Fibroblast of lung (primary cell): ENCODE measurements around the gene DDX39B. TPM values are rescaled to one million over a fixed set of nuclear protein-coding genes. Genes with fewer than 3 reads are reported as not detected.
"Not testable (repeated sequence)": the region's sequence is repeated elsewhere in the genome, so short reads cannot be mapped to it uniquely, and the experiment has no call there.

Source experiments
- DNase-seq, 2 donors: peaks; one replicate each; pipeline versions ENCODE4 v3.0.0 to v3.0.0-alpha.2; 2010; ENCODE audit warnings: low read depth in 2 of 2
- H2AFZ ChIP-seq: 2 replicates; pipeline ENCODE4 v1.5.1; 2012; ENCODE audit warnings: low read length, control low read depth, inconsistent platforms
- H3K27ac ChIP-seq: 2 replicates; pipeline ENCODE4 v1.5.1; 2011; ENCODE audit warnings: low read length, control low read depth; ENCODE audit not compliant: insufficient read depth
- H3K27me3 ChIP-seq: 2 replicates; pipeline ENCODE4 v1.5.1; 2011; ENCODE audit warnings: mild to moderate bottlenecking, low read length; ENCODE audit not compliant: control insufficient read depth, insufficient read depth
- H3K36me3 ChIP-seq: 2 replicates; pipeline ENCODE4 v1.5.1; 2011; ENCODE audit warnings: low read length; ENCODE audit not compliant: control insufficient read depth, insufficient read depth
- H3K4me1 ChIP-seq: 2 replicates; pipeline ENCODE4 v1.5.1; 2011; ENCODE audit warnings: low read length; ENCODE audit not compliant: control insufficient read depth, insufficient read depth; ENCODE audit errors: extremely low read depth
- H3K4me2 ChIP-seq: 2 replicates; pipeline ENCODE4 v1.5.1; 2011; ENCODE audit warnings: low read length, control low read depth; ENCODE audit not compliant: insufficient read depth; ENCODE audit errors: extremely low read depth
- H3K4me3 ChIP-seq, 4 experiments: fragments of 200-600 bp in 1 of 4; sonication (generic) in 1 of 4; replicated peaks in 1 of 4; 2 replicates each; pipeline ENCODE4 v1.5.1; 2011 to 2016; ENCODE audit warnings: low read length in 4 of 4, low read depth in 3 of 4, mild to moderate bottlenecking in 3 of 4, control low read depth in 2 of 4, inconsistent platforms in 1 of 4, mixed read lengths in 1 of 4; ENCODE audit not compliant: insufficient read depth in 1 of 4; ENCODE audit errors: control extremely low read depth in 1 of 4
- H3K79me2 ChIP-seq: 2 replicates; pipeline ENCODE4 v1.5.1; 2012; ENCODE audit warnings: mild to moderate bottlenecking, low read length, inconsistent platforms; ENCODE audit not compliant: control insufficient read depth, insufficient read depth
- H3K9ac ChIP-seq: 2 replicates; pipeline ENCODE4 v1.5.1; 2011; ENCODE audit warnings: mild to moderate bottlenecking, low read length, control low read depth; ENCODE audit not compliant: insufficient read depth
- H3K9me3 ChIP-seq: 2 replicates; pipeline ENCODE4 v1.5.1; 2012; ENCODE audit warnings: low read depth, low read length; ENCODE audit not compliant: control insufficient read depth, insufficient read depth
- H4K20me1 ChIP-seq: 2 replicates; pipeline ENCODE4 v1.5.1; 2011; ENCODE audit warnings: low read length; ENCODE audit not compliant: control insufficient read depth, insufficient read depth; ENCODE audit errors: extremely low read depth
- CTCF ChIP-seq, 2 donors: IDR thresholded peaks in 1 of 2; conservative IDR thresholded peaks in 1 of 2; 1 replicate in 1 of 2; 2 replicates in 1 of 2; pipeline ENCODE4 v1.5.1; 2011 to 2012; ENCODE audit warnings: low read length in 2 of 2, control low read depth in 1 of 2, inconsistent platforms in 1 of 2, low read depth in 1 of 2, mild to moderate bottlenecking in 1 of 2
- EZH2 ChIP-seq: IDR thresholded peaks from 2 replicates; pipeline ENCODE4 v1.5.1; 2012; ENCODE audit warnings: low read length, control low read depth, mild to moderate bottlenecking; ENCODE audit errors: missing control alignments
- polyA plus RNA-seq, 2 donors: library from polyadenylated mRNA; depleted of rRNA in 1 of 2; stranded (reverse) in 1 of 2; unstranded in 1 of 2; fragments of >200 nt; gene quantifications; 2 replicates each; pipeline ENCODE4 v1.2.1, GENCODE V29; 2011 to 2012; ENCODE audit warnings: missing spikeins in 1 of 2
- total RNA-seq: library from RNA; depleted of rRNA; stranded (reverse); fragments of >200 nt; gene quantifications from 2 replicates; pipeline ENCODE4 v1.2.1, GENCODE V29; 2014

Gene DDX39B
- total and polyA plus RNA-seq, 2 donors (not counting 1 experiment from before 2014, with no cell fraction given): 323 to 370 TPM

DNA sequence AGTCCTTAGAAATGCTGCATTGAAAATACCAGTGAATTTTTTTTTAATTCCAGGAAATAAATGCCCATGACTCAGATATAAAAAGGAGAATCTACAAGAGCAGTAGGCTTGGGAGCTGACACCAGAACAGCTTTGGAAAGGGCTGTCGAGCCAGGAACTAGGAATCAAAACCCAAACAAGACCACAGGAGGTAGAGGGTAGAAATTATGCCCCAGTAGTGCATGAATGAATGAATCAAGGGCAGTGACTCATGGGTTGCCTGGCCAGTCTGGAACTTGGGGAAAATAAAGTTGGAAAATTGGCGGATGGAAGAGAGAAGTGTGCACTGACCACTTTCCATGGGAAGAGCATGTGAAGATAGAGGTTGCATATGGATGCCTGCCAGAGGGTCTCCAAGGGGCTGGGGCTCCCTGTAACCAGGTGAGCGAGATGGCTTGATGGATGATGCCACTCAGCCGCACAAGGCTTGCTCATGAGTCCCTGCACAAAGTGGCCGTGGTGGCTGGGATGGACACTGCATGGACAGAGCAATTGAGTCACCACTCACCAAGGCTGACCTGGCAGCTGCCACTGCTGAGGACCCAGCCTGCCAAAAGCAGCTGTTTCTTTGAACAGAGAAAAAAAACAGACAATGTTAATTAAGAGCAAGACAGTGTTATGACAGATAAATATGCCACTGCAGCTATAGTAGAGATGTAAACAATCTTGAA lies 28.2 kb downstream of the DDX39B start:
- Histone ChIP-seq H3K36me3 (peaks cover 12% of the 10 kb centered on the region), H3K4me3 (no peak overlapping the region), H2AFZ (no peak overlapping the region), H3K9me3 (no peaks in the 10 kb centered on the region), H3K9ac (no peak overlapping the region), H3K4me1 (peaks cover 15% of the 10 kb centered on the region), H3K27me3 (no peaks in the 10 kb centered on the region), H3K4me2 (no peak overlapping the region), H3K79me2 (no peaks in the 10 kb centered on the region), H4K20me1 (no peaks in the 10 kb centered on the region), H3K27ac (no peak overlapping the region)
- TF ChIP-seq EZH2: no peak
- TF ChIP-seq CTCF (conservative IDR thresholded peaks at IDR 0.05 in 1 of 2, IDR thresholded peaks at IDR 0.05 in 1 of 2; ENCODE audit: low read depth in 1 of 2, low read length in 2 of 2): no peak
- DNase-seq: peak in 1 of 2 donors; percentile 32

DNA sequence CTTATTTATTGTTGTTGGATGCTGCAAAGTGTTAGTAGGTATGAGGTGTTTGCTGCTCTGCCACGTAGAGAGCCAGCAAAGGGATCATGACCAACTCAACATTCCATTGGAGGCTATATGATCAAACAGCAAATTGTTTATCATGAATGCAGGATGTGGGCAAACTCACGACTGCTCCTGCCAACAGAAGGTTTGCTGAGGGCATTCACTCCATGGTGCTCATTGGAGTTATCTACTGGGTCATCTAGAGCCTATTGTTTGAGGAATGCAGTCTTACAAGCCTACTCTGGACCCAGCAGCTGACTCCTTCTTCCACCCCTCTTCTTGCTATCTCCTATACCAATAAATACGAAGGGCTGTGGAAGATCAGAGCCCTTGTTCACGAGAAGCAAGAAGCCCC lies 31.8 kb downstream of the DDX39B start:
- peaks cover 2% of the 10 kb centered on the region for H3K79me2 ChIP-seq
- no peak for DNase-seq
- H3K4me3 ChIP-seq: no peak overlapping the region
- H4K20me1 ChIP-seq: no peaks in the 10 kb centered on the region
- H3K27me3 ChIP-seq: no peaks in the 10 kb centered on the region
- no peaks in the 10 kb centered on the region for H3K9me3 ChIP-seq
- no peak overlapping the region for H3K4me2 ChIP-seq
- no peak overlapping the region for H3K27ac ChIP-seq
- TF ChIP-seq CTCF (conservative IDR thresholded peaks at IDR 0.05 in 1 of 2, IDR thresholded peaks at IDR 0.05 in 1 of 2; ENCODE audit: low read depth in 1 of 2, low read length in 2 of 2) (no peak), EZH2 (no peak)
- no peak overlapping the region for H3K9ac ChIP-seq
- no peak overlapping the region for H2AFZ ChIP-seq
- peaks cover 24% of the 10 kb centered on the region for H3K36me3 ChIP-seq
- peaks cover 5% of the 10 kb centered on the region for H3K4me1 ChIP-seq

DNA sequence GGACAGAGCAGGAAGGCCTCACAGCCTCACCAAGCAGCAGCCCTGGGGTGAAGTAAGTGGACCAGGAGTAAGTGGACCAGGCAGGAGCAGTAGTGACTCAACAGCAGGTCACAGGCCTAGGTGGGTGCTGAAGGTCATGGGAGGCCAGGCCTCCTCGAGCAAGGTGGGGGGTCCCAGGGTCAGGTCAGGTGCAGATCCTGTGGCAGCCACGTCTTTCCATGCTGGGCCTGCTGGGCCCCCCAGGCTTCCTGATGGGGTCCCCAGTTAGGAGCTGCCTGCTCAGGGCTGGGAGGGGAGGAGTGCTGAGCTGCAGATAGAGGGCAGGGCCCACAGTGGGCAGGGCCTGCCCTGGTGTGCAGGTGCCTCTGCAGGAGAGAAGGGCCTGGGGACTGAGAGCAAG lies 32.8 kb downstream of the DDX39B start:
- H3K4me3 ChIP-seq, H3K4me1 ChIP-seq, H3K27ac ChIP-seq, H2AFZ ChIP-seq, H3K9ac ChIP-seq, H3K9me3 ChIP-seq, H3K4me2 ChIP-seq, H3K27me3 ChIP-seq, H4K20me1 ChIP-seq, DNase-seq, H3K79me2 ChIP-seq: not testable (repeated sequence)
- H3K36me3 ChIP-seq: peaks cover 24% of the 10 kb centered on the region
